SK-N-SH (cell line): ENCODE data around the gene AIF1L. TPM values are rescaled to one million over a fixed set of nuclear protein-coding genes. Genes with fewer than 3 reads are reported as not detected.
A peak's percentile ranks its signal among the peaks of the same experiment; 100 is the strongest.

Experiments
- CTCF ChIA-PET: fragments of 300-600, 350-600 bp; formaldehyde crosslinking; extraction: SDS; loops from one replicate; lab custom pipeline; 2021; lab: Yijun Ruan, JAX
- POLR2A ChIA-PET: fragments of 350-600 bp; sonication (Branson Sonifier 250); formaldehyde crosslinking; extraction: SDS; loops from one replicate; lab custom pipeline; 2020; ENCODE audit warnings: antibody characterized with exemption, inconsistent platforms; lab: Yijun Ruan, JAX
- DNase-seq: peaks from one replicate; pipeline ENCODE4 v3.0.0; 2012
- H2AFZ ChIP-seq: fragments of 200-600 bp; sonication (generic); 2 replicates; pipeline ENCODE4 v1.8.1; 2016; ENCODE audit warnings: antibody characterized with exemption, mild to moderate bottlenecking, low read depth
- H3F3A ChIP-seq: fragments of 200-600 bp; sonication (generic); replicated peaks from 2 replicates; pipeline ENCODE3; 2016; ENCODE audit warnings: antibody characterized with exemption, mild to moderate bottlenecking; ENCODE audit not compliant: insufficient read depth
- H3K27ac ChIP-seq, 2 experiments: fragments of 200-500 bp in 1 of 2; fragments of 200-600 bp in 1 of 2; sonication (Bioruptor generic) in 1 of 2; sonication (generic), shearing (Covaris generic) in 1 of 2; 2 replicates each; pipeline versions ENCODE4 v1.5.1 to v1.6.1; 2014 to 2016; ENCODE audit warnings: low read depth in 2 of 2, inconsistent platforms in 1 of 2, low read length in 1 of 2, mild to moderate bottlenecking in 1 of 2, mixed read lengths in 1 of 2
- H3K27me3 ChIP-seq: fragments of 200-600 bp; sonication (generic), shearing (Covaris generic); 2 replicates; pipeline ENCODE4 v1.6.1; 2016; ENCODE audit warnings: mixed run types; ENCODE audit not compliant: insufficient read depth
- H3K36me3 ChIP-seq, 2 experiments: fragments of 200-500 bp in 1 of 2; fragments of 200-600 bp in 1 of 2; sonication (Bioruptor generic) in 1 of 2; sonication (generic) in 1 of 2; replicated peaks in 1 of 2; 2 replicates each; pipeline versions ENCODE3 to v1.5.1; 2014 to 2016; ENCODE audit warnings: low read length in 1 of 2, mild to moderate bottlenecking in 1 of 2; ENCODE audit not compliant: insufficient read depth in 2 of 2, control insufficient read depth in 1 of 2
- H3K4me1 ChIP-seq, 2 experiments: fragments of 200-500 bp in 1 of 2; fragments of 200-600 bp in 1 of 2; sonication (Bioruptor generic) in 1 of 2; sonication (generic), shearing (Covaris generic) in 1 of 2; 2 replicates each; pipeline versions ENCODE4 v1.5.1 to v1.6.1; 2014 to 2016; ENCODE audit warnings: low read depth in 1 of 2, low read length in 1 of 2, mixed run types in 1 of 2; ENCODE audit not compliant: insufficient read depth in 2 of 2, control insufficient read depth in 1 of 2
- H3K4me2 ChIP-seq: fragments of 200-600 bp; sonication (generic), shearing (Covaris generic); 2 replicates; pipeline ENCODE4 v1.6.1; 2017; ENCODE audit warnings: mixed run types
- H3K4me3 ChIP-seq, 2 experiments: fragments of 200-500 bp in 1 of 2; fragments of 200-600 bp in 1 of 2; sonication (Bioruptor generic) in 1 of 2; sonication (generic), shearing (Covaris generic) in 1 of 2; 2 replicates each; pipeline versions ENCODE4 v1.5.1 to v1.8.1; 2014 to 2016; ENCODE audit warnings: low read depth in 2 of 2, inconsistent platforms in 1 of 2, low read length in 1 of 2, mild to moderate bottlenecking in 1 of 2, mixed read lengths in 1 of 2, moderate library complexity in 1 of 2
- H3K79me2 ChIP-seq: fragments of 200-600 bp; sonication (generic); 2 replicates; pipeline ENCODE4 v1.8.1; 2017; ENCODE audit warnings: mild to moderate bottlenecking; ENCODE audit not compliant: insufficient read depth
- H3K9ac ChIP-seq: fragments of 200-600 bp; sonication (generic); 2 replicates; pipeline ENCODE4 v1.6.1; 2017; ENCODE audit warnings: mixed run types
- H3K9me2 ChIP-seq: fragments of 200-600 bp; sonication (generic); 2 replicates; pipeline ENCODE4 v1.6.1; 2017; ENCODE audit warnings: mixed run types
- H3K9me3 ChIP-seq: fragments of 200-600 bp; sonication (generic); 2 replicates; pipeline ENCODE4 v1.6.1; 2017; ENCODE audit warnings: mixed run types, mild to moderate bottlenecking, moderate library complexity
- H4K20me1 ChIP-seq: fragments of 200-600 bp; sonication (generic); 2 replicates; pipeline ENCODE4 v1.6.1; 2017; ENCODE audit warnings: mild to moderate bottlenecking, mixed run types; ENCODE audit not compliant: insufficient read depth
- CHD2 ChIP-seq: fragments of 150-350 bp; IDR thresholded peaks from 2 replicates; pipeline ENCODE4 v1.6.1; 2018; ENCODE audit warnings: low read length; ENCODE audit not compliant: partially characterized antibody
- ELF1 ChIP-seq: IDR thresholded peaks from 2 replicates; pipeline ENCODE4 v1.4.0; 2012
- FOSL2 ChIP-seq: IDR thresholded peaks from 2 replicates; pipeline ENCODE4 v1.4.0; 2012; ENCODE audit warnings: low read depth, mild to moderate bottlenecking, moderate library complexity, borderline replicate concordance
- FOXJ3 ChIP-seq: sonication (generic); formaldehyde crosslinking; IDR thresholded peaks from 2 replicates; pipeline ENCODE4 v1.5.1; 2020; ENCODE audit warnings: mild to moderate bottlenecking, missing genetic modification reagents
- FOXM1 ChIP-seq: IDR thresholded peaks from 2 replicates; pipeline ENCODE4 v1.4.0; 2012; ENCODE audit warnings: low read depth, mild to moderate bottlenecking
- GABPA ChIP-seq: IDR thresholded peaks from 2 replicates; pipeline ENCODE4 v1.4.0; 2012; ENCODE audit warnings: low read depth, mild to moderate bottlenecking
- NFIC ChIP-seq: IDR thresholded peaks from 2 replicates; pipeline ENCODE4 v1.4.0; 2012; ENCODE audit warnings: borderline replicate concordance
- NRF1 ChIP-seq: IDR thresholded peaks from 2 replicates; pipeline ENCODE4 v1.6.1; 2012; ENCODE audit warnings: low read depth, mild to moderate bottlenecking, low read length
- PBX3 ChIP-seq: IDR thresholded peaks from 2 replicates; pipeline ENCODE4; 2012
- RCOR1 ChIP-seq: fragments of 150-350 bp; IDR thresholded peaks from 2 replicates; pipeline ENCODE4 v1.6.1; 2017; ENCODE audit warnings: antibody characterized with exemption, low read length
- REST ChIP-seq: IDR thresholded peaks from 2 replicates; pipeline ENCODE4 v1.6.1; 2012; ENCODE audit warnings: mild to moderate bottlenecking, low read depth, low read length, moderate library complexity
- RXRA ChIP-seq: IDR thresholded peaks from 2 replicates; pipeline ENCODE4 v1.4.0; 2012; ENCODE audit warnings: low read depth, mild to moderate bottlenecking, borderline replicate concordance
- SMC3 ChIP-seq: IDR thresholded peaks from 2 replicates; pipeline ENCODE4 v1.6.1; 2012; ENCODE audit warnings: low read depth, low read length, improper control_type of control experiment
- TAF1 ChIP-seq: IDR thresholded peaks from 2 replicates; pipeline ENCODE4 v1.6.1; 2012; ENCODE audit warnings: low read depth, mild to moderate bottlenecking, low read length, moderate library complexity, borderline replicate concordance
- YY1 ChIP-seq: IDR thresholded peaks from 2 replicates; pipeline ENCODE4 v1.4.0; 2012; ENCODE audit warnings: low read depth, mild to moderate bottlenecking
- WGBS: methylation state at CpG from one replicate; pipeline ENCODE4 v1.1.6; 2017; ENCODE audit warnings: low lambda C conversion rate; 5-methylcytosine and 5-hydroxymethylcytosine counted together
- polyA plus RNA-seq, 3 experiments: library from polyadenylated mRNA; depleted of rRNA; stranded (reverse); fragments of >200 nt; gene quantifications; 2 replicates each; pipeline ENCODE4 v1.2.3, GENCODE V29; 2012

AIF1L gene
- polyA plus RNA-seq, 1 of the 3 experiments (the other 2 are of a cell fraction), result 0.26 TPM

GRCh38 chr9:131056781-131057506 is 39.4 kb upstream of the AIF1L start:
- Histone ChIP-seq H4K20me1 (no peaks in the 10 kb centered on the region), H3F3A (no peaks in the 10 kb centered on the region), H3K4me1 (peaks cover 0 to 3% of the 10 kb centered on the region in 2 experiments; a peak in 1 of 4 replicates), H3K36me3 (no peaks in the 10 kb centered on the region), H3K27ac (no peak overlapping the region), H3K27me3 (no peaks in the 10 kb centered on the region; the same call in 1 of the 2 replicates), H3K4me3 (no peak overlapping the region), H3K9me2 (no peaks in the 10 kb centered on the region), H2AFZ (no peak overlapping the region), H3K9me3 (no peaks in the 10 kb centered on the region), H3K4me2 (no peak overlapping the region), H3K9ac (no peak overlapping the region), H3K79me2 (no peaks in the 10 kb centered on the region)
- DNase-seq, result no peak
- CTCF ChIA-PET, result interaction anchor here (0.6 to 4.7 kb wide), 47 partner anchors 9 to 1211 kb away, joined by 3 to 52 read pairs (median 5); partner anchors contain the start of genes FIBCD1 and NUP214
- POLR2A ChIA-PET, result interaction anchor here (1.2 kb wide), 1 partner anchor 69 kb away, joined by 6 read pairs; the partner anchor contains the start of gene NUP214
- TF ChIP-seq REST (no peak), YY1 (no peak), RCOR1 (no peak)
- WGBS, result 72% methylated on average over 14 of the region's 14 CpGs

- no peaks in the 10 kb centered on the region for H3K79me2 ChIP-seq
- H3K9me2 ChIP-seq, result no peaks in the 10 kb centered on the region
- H3K9ac ChIP-seq, result no peak overlapping the region
- H3K4me2 ChIP-seq, result no peak overlapping the region
- no peaks in the 10 kb centered on the region for H3K36me3 ChIP-seq
- no peaks in the 10 kb centered on the region for H4K20me1 ChIP-seq
- H3K27me3 ChIP-seq, result no peaks in the 10 kb centered on the region; the same call in 1 of the 2 replicates
- peaks cover 0 to 8% of the 10 kb centered on the region in 2 experiments; a peak in 1 of 4 replicates for H3K4me1 ChIP-seq
- ChIA-PET CTCF (interaction anchor here (0.7 to 4.4 kb wide), 7 partner anchors 9 to 275 kb away, joined by 3 to 21 read pairs (median 3); no protein-coding TSS in a partner anchor), POLR2A (no interaction called here)
- no peaks in the 10 kb centered on the region for H3F3A ChIP-seq
- no peak overlapping the region for H3K27ac ChIP-seq
- H3K4me3 ChIP-seq, result no peak overlapping the region
- no peaks in the 10 kb centered on the region for H3K9me3 ChIP-seq
- WGBS, result 58% methylated on average over 15 of the region's 21 CpGs
- H2AFZ ChIP-seq, result no peak overlapping the region
- DNase-seq, result peak; percentile 54
- TF ChIP-seq SMC3 (no peak), FOXJ3 (CRISPR knock-in tag) (no peak), FOSL2 (no peak), REST (no peak), TAF1 (no peak), NRF1 (no peak), GABPA (no peak), PBX3 (no peak), NFIC (no peak), FOXM1 (no peak), RXRA (no peak), ELF1 (no peak), CHD2 (no peak)
Observed at GRCh38 chr9:131060900-131061630, 35.3 kb upstream of the AIF1L start.
